HTERT RPE-1 (cell line): ENCODE results near the gene RPS21.

Experiments
- in situ Hi-C: fragments of 300-500 bp; cut with MboI; formaldehyde crosslinking; loops from 4 replicates; pipeline ENCODE4 v1.14.3; 2020; ENCODE audit warnings: low sequenced_read_pairs

Gene RPS21

GRCh38 chr20:62394248-62395245 is 7.6 kb downstream of the RPS21 start:
- in situ Hi-C loops, result no loop called here

DNA sequence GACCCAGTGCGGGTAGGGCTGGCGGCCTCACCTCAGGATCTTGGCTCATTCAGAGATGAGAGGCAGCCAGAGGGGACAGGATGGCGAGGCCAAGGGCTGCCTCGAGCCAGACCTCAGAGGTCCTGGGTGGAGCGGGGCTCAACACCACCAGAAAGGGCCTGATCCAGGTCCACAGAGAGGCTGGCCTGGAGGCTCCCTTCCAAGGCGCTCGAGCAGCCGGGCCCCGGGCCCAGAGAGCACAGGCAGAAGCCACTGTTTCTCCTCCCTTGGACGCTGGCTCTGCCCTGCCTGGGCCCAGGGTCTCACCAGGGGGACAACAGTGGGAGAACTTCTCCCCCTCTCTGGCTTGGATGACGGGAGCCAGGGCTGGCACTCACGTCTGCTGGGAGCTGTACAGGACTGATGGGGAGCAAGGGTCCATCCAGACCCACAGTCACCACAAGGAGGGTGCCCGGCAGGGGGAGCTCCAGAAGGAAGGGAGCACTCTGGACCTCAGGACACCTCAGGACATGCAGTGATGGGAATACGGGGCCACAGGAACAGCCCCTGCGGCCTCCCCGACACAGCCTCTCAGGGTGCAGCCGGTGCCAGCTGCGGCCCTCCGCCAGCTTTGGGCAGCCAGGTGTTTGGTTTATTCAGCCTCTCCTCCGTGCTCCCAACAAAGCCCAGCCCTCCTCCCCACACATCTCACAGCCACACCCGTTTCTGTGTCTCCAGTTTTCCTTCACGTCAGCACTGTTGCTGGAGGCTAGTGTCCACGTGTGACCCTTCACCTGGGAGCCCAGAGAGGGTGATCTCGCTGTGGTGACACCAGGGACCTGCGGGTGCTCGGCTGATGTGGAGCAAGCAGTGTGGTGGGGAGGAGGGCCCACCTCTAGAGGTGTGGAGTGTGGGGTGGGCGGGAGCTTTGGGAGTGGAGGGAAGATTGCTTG is 8.7 kb downstream of the RPS21 start:
- in situ Hi-C loops, result no loop called here

- in situ Hi-C loops, result no loop called here
Observed at GRCh38 chr20:62396367-62397239, 9.7 kb downstream of the RPS21 start.

- in situ Hi-C loops, result no loop called here
Observed at GRCh38 chr20:62398120-62398821, 11.4 kb downstream of the RPS21 start.

GRCh38 chr20:62400021-62400420 is 13.1 kb downstream of the RPS21 start:
- in situ Hi-C loops, result no loop called here

DNA sequence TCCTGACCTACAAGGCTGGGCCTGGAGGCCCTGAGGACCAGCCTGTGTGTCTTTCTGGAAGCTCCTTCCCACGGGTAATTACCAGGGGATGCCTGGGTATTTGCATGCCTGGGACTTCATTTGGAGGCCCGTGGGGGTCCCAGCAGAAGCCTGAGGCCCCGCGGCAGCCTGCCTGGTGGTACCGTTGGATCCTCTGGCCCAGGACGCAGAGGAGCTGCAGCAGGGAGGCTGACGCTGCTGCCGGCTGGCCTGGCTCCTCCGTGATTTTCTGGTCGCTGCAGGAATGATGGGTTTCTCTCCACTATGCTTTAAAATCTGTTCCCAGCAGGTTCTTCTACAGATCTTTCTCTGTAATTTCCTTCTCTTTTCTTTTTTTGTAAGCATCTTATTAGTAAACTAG is 13.6 kb downstream of the RPS21 start:
- in situ Hi-C loops, result no loop called here

DNA sequence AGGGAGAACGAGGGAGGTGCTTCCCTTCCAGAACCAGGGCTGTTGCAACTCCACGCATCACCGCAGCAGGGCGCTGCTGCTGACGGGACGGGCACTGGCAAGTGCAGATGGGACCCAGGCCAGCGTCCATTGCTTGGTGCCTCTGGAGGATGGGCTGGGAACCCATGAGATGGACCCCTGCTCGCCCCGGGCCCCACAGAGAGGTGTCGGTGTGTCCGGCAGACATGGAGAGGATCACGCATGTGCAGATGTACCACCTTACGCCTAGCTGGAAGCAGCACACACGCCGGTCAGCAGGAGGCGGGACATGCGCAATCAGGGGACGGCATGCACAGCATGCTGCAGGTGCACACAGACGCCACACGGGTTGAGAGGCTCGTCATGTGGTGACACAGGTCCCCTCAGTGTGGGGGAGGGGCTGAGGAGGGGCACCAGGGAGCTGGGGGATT is 14.5 kb downstream of the RPS21 start:
- in situ Hi-C loops, result no loop called here

GRCh38 chr20:62402456-62403150 is 15.7 kb downstream of the RPS21 start:
- in situ Hi-C loops, result no loop called here

GRCh38 chr20:62403331-62403730 is 16.4 kb downstream of the RPS21 start:
- in situ Hi-C loops, result no loop called here

DNA sequence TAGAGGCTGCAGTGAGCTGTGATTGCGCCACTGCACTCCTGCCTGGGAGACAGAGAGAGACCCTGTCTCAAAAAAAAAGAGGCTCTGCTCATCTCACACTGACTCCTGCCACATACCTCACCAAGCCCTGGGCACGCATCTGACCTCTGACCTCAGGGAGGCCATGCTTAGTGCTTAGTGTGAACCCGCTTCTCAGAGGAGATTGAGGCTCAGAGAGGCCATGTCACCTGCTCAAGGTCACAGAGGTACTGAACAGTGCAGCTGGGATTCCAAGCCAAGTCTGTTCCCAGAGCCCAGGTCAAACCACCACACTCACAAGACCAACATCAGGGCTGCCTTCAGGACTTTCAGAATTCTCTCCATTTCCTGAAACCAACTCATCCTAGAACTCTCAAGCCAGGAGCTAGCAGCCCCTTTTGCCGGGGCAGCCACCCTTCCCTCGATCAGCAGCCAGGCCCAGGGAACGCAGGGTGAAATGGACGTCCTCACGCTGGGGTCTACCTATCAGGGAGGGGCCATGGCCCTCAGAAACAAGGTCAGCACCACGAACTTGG is 17.3 kb downstream of the RPS21 start:
- in situ Hi-C loops, result no loop called here

DNA sequence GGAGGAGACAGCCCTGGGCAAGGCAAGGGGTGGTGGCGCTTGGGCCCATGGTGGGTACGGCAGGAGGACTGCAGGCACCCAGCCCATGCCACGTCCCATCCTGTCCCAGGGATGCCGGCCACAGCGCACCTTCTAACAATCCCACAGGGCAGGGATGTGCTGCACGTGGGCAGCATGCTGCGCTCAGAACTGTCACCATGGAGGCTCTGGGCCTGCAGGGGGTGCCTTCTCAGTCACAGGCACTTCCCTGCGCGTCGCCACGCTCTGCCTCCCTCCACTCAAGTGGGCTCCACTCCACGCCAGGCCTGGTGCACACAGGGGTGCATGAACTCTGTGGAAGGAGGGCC is 17.8 kb downstream of the RPS21 start:
- in situ Hi-C loops, result no loop called here

DNA sequence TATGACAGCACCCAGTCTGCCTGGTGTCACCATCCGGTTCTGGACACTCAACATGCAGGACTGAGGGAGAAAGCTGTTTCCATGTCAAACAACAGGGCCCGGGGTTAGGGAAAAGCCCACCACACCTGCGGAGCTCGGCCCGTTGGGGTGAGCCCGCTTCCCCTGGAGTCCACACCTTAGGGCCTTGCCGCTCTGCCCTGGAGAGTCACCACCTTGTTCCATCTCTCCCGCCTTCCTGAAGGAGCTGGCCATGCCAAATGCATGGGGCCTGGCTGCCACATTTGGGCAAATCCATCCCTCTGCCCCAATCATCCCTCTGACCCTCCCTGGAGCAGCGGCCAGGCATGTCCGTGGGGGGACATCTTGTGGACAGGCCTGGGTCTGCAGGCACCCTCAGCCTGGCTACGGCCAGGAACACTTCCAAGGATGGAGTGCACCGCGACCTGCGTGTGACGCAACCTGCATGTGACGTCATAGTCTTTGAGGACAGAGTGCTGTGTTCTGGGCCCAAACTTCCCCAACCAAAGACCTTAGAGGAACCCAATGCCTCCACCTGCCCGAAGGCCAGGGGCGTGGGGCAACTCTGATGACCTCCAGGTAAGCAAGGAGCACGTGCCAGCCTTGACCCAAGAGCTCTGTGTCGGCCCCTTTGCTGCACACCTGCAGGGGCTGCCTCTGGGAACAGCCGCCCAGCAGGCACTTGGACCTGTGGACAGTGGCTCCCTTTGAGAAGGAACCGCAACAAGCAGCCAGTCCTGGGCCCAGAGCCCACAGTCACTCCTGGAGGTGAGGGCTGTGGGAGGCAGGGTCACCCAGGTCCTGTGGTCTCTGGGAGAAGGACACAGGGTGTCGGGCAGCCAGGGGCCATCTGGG is 18.4 kb downstream of the RPS21 start:
- in situ Hi-C loops, result no loop called here

DNA sequence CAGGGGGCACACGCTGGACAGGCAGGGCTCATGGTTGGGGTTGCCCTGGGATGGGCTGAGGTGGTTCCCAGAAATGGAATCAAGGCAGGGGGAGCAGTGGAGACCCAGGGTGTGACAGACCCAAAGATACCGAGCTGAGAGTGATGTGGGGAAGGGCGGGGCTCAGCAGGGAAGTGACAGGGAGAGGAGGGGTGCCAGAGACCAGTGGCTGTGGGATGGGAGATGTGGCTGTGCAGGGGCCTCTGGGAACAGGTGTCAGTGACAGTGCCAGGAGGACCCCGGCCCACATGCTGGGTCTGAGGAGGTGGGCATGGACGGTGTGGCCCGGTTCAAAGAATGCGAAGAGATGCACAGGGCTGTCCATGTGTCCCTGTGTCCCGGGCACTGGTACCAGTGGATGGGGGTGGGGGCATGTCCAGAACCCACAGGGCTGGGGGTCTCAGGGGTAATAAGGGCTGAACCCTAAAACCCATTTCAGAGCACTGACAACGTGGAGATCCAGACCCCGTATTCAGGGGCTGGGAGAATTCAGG is 19.1 kb downstream of the RPS21 start:
- in situ Hi-C loops, result no loop called here

GRCh38 chr20:62406635-62407176 is 19.8 kb downstream of the RPS21 start:
- in situ Hi-C loops, result no loop called here

DNA sequence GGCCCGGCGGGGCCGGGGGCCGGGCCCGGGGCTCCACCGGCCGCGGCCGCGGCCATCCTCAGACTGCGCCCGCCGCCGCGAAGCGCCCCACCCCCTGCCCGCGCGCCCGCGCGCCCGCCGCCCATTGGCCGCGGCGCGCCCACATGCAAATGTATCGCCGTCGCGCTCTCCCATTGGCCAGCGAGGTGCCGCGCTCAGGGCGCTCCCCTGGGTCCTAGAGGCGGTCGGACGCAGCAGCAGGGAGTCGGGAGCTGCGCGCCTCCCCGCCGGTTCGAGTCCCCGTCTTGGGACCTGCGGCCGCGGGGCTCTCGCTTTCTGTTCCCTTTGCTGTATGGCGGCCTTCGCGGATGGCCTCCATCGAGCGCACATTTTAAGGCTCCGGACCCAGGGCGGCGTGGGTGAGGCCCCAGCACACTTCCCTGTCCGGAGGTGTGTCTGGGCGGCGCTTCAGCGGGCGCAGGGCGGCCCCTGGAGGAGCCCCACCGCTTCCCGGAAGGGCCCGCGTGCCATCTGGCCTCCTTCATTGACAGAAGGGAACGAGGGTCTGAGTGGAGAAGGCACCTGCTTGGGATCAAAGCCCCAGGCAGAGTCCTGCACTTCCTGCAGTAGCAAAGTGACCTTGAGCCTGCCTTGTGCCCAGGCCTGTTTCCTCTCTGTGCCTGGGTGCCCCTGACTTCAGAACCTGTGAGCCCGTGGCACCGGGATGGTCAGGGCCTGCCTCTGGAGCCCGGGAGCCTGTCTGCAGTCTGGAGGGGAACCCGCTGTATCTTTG is 20.5 kb downstream of the RPS21 start, which contains the start of gene CABLES2:
Gene CABLES2, minus strand, starts transcription at position 65 of the 772 bp plus-strand sequence. Its CDS starts 9 bp downstream, at position 56.
- in situ Hi-C loops, result no loop called here

GRCh38 chr20:62408055-62408454 is 21.2 kb downstream of the RPS21 start:
- in situ Hi-C loops, result no loop called here

GRCh38 chr20:62408640-62409039 is 21.7 kb downstream of the RPS21 start:
- in situ Hi-C loops, result no loop called here
